ENCODE results near the gene ATP10A. TPM values are rescaled to one million over a fixed set of nuclear protein-coding genes. Genes with fewer than 3 reads are reported as not detected.

The ATP10A gene
- polyA plus RNA-seq, 1 donor (not counting 4 experiments of a cell fraction or from before 2014, with no cell fraction given): not detected

DNA sequence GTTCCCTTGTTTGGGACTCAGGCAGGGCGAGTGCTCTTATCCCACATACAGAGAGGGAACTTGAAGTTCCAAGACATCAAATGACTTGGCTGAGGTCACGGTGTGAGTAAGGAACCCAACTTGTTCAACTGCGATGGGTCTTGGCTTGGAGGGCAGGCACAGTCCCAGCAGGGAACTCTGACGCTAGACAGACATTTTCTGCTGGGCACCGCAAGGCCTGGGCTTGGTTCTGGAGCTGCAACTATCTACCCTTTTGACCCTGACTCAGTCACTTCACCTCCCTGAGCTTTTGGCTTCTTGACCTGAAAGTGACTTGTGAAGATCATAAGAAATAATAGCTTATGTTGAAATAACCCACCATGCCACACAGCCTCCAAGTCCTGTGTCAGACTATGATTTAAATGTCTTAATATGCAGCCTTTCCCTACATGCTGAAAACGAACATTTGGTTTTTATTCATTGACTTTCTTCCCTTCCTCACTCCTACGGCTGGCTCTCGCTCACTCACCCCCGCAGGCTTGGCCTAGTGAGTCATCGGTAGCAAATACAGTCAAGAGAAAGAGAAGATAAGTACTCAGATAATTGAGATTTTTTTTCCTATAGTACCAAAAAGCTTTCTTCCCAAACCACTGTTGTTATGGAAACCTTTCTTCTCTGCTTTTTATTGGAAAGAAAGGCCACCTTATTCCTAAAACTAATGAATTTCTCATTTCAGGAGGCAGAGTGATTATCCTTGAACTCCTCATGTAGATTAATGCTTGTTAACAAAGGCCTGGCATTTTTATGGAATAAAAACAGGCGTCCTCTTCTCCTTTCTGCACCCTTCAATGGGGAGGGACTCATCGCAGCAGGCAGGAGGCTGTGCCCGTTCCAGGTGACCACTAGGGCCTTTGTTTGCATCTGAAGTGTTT, 178.4 kb downstream of the ATP10A start:
- no peak overlapping the region for H3K9ac ChIP-seq (ENCODE audit: control insufficient read depth, extremely low read depth, insufficient read depth, low read length)
- no peaks in the 10 kb centered on the region for H4K20me1 ChIP-seq (ENCODE audit: control insufficient read depth, extremely low read depth, insufficient read depth, low read length)
- DNase-seq (ENCODE audit: low read depth, low spot score) (no peak), FAIRE-seq (no peak)
- H2AFZ ChIP-seq (ENCODE audit: control insufficient read depth, low read length): no peak overlapping the region
- H3K27me3 ChIP-seq (ENCODE audit: control insufficient read depth, extremely low read depth, insufficient read depth, low read length): no peaks in the 10 kb centered on the region
- TF ChIP-seq EZH2 (IDR thresholded peaks at IDR 0.05; ENCODE audit: low read length): no peak
- TF ChIP-seq, protein P1, sequence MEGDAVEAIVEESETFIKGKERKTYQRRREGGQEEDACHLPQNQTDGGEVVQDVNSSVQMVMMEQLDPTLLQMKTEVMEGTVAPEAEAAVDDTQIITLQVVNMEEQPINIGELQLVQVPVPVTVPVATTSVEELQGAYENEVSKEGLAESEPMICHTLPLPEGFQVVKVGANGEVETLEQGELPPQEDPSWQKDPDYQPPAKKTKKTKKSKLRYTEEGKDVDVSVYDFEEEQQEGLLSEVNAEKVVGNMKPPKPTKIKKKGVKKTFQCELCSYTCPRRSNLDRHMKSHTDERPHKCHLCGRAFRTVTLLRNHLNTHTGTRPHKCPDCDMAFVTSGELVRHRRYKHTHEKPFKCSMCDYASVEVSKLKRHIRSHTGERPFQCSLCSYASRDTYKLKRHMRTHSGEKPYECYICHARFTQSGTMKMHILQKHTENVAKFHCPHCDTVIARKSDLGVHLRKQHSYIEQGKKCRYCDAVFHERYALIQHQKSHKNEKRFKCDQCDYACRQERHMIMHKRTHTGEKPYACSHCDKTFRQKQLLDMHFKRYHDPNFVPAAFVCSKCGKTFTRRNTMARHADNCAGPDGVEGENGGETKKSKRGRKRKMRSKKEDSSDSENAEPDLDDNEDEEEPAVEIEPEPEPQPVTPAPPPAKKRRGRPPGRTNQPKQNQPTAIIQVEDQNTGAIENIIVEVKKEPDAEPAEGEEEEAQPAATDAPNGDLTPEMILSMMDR (optimal IDR thresholded peaks at IDR 0.05 in 1 of 3, IDR thresholded peaks at IDR 0.05 in 1 of 3, conservative IDR thresholded peaks at IDR 0.05 in 1 of 3; ENCODE audit: extremely low read depth in 1 of 3, insufficient read depth in 2 of 3, low read length in 3 of 3): no peak
- dilution Hi-C loops (cut with MboI; ENCODE audit: extremely low pct_ligation_motif_present, low sequenced_read_pairs): no loop called here
- peaks cover 12% of the 10 kb centered on the region for H3K9me3 ChIP-seq (ENCODE audit: control insufficient read depth, low read depth, low read length)
- H3K4me2 ChIP-seq (ENCODE audit: control insufficient read depth, extremely low read depth, insufficient read depth, low read depth, low read length): no peak overlapping the region
- no peak overlapping the region for H3K4me3 ChIP-seq (ENCODE audit: control insufficient read depth in 2 of 3, extremely low read depth in 1 of 3, insufficient read depth in 2 of 3, low read depth in 1 of 3, low read length in 3 of 3)
- H3K27ac ChIP-seq (ENCODE audit: control insufficient read depth, insufficient read depth, low read length): no peak overlapping the region
- H3K36me3 ChIP-seq (ENCODE audit: control insufficient read depth in 2 of 2, extremely low read depth in 1 of 2, insufficient read depth in 2 of 2, low read length in 2 of 2): no peaks in the 10 kb centered on the region
- H3K4me1 ChIP-seq (ENCODE audit: control insufficient read depth, extremely low read depth, insufficient read depth, low read length): no peaks in the 10 kb centered on the region
- H3K9me1 ChIP-seq (ENCODE audit: control insufficient read depth, extremely low read depth, insufficient read depth, low read length): no peaks in the 10 kb centered on the region
- no peaks in the 10 kb centered on the region for H3K79me2 ChIP-seq (ENCODE audit: control insufficient read depth, insufficient read depth, low read length)

DNA sequence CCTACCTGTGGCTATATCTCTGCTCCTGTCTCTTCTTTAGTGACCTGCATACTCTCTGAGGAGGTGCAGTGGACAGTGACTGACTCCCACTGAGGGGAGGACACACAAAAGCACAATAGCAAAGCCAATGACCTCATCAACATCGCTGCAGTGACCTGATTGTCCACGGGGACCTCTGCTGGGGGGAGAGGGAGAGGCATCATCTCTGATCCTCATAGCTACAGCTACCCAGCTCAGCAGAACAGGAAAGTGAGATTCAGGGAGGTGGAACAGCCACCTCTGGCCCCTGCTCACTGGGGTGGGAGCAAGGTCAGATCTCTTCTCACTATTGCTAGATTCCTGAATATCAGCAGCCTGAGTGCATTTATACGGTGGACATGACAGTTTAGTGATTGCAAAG, 179.2 kb downstream of the ATP10A start:
- Histone ChIP-seq H2AFZ (ENCODE audit: control insufficient read depth, low read length) (no peak overlapping the region), H3K4me1 (ENCODE audit: control insufficient read depth, extremely low read depth, insufficient read depth, low read length) (no peaks in the 10 kb centered on the region), H3K9me1 (ENCODE audit: control insufficient read depth, extremely low read depth, insufficient read depth, low read length) (no peaks in the 10 kb centered on the region), H3K27ac (ENCODE audit: control insufficient read depth, insufficient read depth, low read length) (no peak overlapping the region), H3K4me2 (ENCODE audit: control insufficient read depth, extremely low read depth, insufficient read depth, low read depth, low read length) (no peak overlapping the region), H3K36me3 (ENCODE audit: control insufficient read depth in 2 of 2, extremely low read depth in 1 of 2, insufficient read depth in 2 of 2, low read length in 2 of 2) (no peaks in the 10 kb centered on the region), H3K9me3 (ENCODE audit: control insufficient read depth, low read depth, low read length) (peaks cover 10% of the 10 kb centered on the region), H3K79me2 (ENCODE audit: control insufficient read depth, insufficient read depth, low read length) (no peaks in the 10 kb centered on the region), H3K4me3 (ENCODE audit: control insufficient read depth in 2 of 3, extremely low read depth in 1 of 3, insufficient read depth in 2 of 3, low read depth in 1 of 3, low read length in 3 of 3) (no peak overlapping the region), H3K27me3 (ENCODE audit: control insufficient read depth, extremely low read depth, insufficient read depth, low read length) (no peaks in the 10 kb centered on the region), H4K20me1 (ENCODE audit: control insufficient read depth, extremely low read depth, insufficient read depth, low read length) (no peaks in the 10 kb centered on the region), H3K9ac (ENCODE audit: control insufficient read depth, extremely low read depth, insufficient read depth, low read length) (no peak overlapping the region)
- DNase-seq (ENCODE audit: low read depth, low spot score): no peak
- dilution Hi-C loops (cut with MboI; ENCODE audit: extremely low pct_ligation_motif_present, low sequenced_read_pairs): no loop called here
- FAIRE-seq: no peak
- TF ChIP-seq EZH2 (IDR thresholded peaks at IDR 0.05; ENCODE audit: low read length): no peak
- TF ChIP-seq, protein P1 (optimal IDR thresholded peaks at IDR 0.05 in 1 of 3, IDR thresholded peaks at IDR 0.05 in 1 of 3, conservative IDR thresholded peaks at IDR 0.05 in 1 of 3; ENCODE audit: extremely low read depth in 1 of 3, insufficient read depth in 2 of 3, low read length in 3 of 3): no peak
